Progenitor cell of endocrine pancreas (in vitro differentiated cells): Measurements from ENCODE around the gene SLC35G1. TPM values are rescaled to one million over a fixed set of nuclear protein-coding genes. Genes with fewer than 3 reads are reported as not detected.

Source experiments
- DNase-seq: peaks from one replicate; pipeline ENCODE4 v3.0.0; 2021; ENCODE audit warnings: low spot score; ENCODE audit not compliant: unreplicated experiment
- H3K27ac Mint-ChIP-seq: 2 replicates; pipeline ENCODE4 v1.8.0; 2021; ENCODE audit warnings: mild to moderate bottlenecking, moderate library complexity, mixed read lengths
- H3K27me3 Mint-ChIP-seq: 2 replicates; pipeline ENCODE4 v1.8.0; 2021; ENCODE audit warnings: mixed read lengths
- H3K36me3 Mint-ChIP-seq: 2 replicates; pipeline ENCODE4 v1.8.0; 2022; ENCODE audit warnings: mixed read lengths; ENCODE audit not compliant: insufficient read depth
- H3K4me1 Mint-ChIP-seq: 2 replicates; pipeline ENCODE4 v1.8.0; 2021; ENCODE audit warnings: low read depth, mixed read lengths
- H3K4me3 Mint-ChIP-seq: 2 replicates; pipeline ENCODE4 v1.8.0; 2021; ENCODE audit warnings: low read depth, mild to moderate bottlenecking, moderate library complexity, mixed read lengths
- H3K9me3 Mint-ChIP-seq: 2 replicates; pipeline ENCODE4 v1.8.0; 2021; ENCODE audit warnings: low read depth, mixed read lengths
- total RNA-seq: library from RNA; stranded (reverse); gene quantifications from 2 replicates; pipeline ENCODE4 v1.2.1, GENCODE V29; 2021
- TF ChIP-seq, protein P1 (sequence below): fragments of 200-600 bp; sonication (generic); IDR thresholded peaks from one replicate; pipeline ENCODE4 v1.5.0; 2021; ENCODE audit warnings: antibody characterized with exemption, mild to moderate bottlenecking; ENCODE audit not compliant: unreplicated experiment

The SLC35G1 gene
- total RNA-seq, 1 donor from 2014 or later, result 7.3 TPM

- no peak overlapping the region for H3K27ac Mint-ChIP-seq
- H3K9me3 Mint-ChIP-seq, result peaks cover 3% of the 10 kb centered on the region
- no peaks in the 10 kb centered on the region for H3K27me3 Mint-ChIP-seq
- no peaks in the 10 kb centered on the region for H3K4me1 Mint-ChIP-seq
- TF ChIP-seq, protein P1, sequence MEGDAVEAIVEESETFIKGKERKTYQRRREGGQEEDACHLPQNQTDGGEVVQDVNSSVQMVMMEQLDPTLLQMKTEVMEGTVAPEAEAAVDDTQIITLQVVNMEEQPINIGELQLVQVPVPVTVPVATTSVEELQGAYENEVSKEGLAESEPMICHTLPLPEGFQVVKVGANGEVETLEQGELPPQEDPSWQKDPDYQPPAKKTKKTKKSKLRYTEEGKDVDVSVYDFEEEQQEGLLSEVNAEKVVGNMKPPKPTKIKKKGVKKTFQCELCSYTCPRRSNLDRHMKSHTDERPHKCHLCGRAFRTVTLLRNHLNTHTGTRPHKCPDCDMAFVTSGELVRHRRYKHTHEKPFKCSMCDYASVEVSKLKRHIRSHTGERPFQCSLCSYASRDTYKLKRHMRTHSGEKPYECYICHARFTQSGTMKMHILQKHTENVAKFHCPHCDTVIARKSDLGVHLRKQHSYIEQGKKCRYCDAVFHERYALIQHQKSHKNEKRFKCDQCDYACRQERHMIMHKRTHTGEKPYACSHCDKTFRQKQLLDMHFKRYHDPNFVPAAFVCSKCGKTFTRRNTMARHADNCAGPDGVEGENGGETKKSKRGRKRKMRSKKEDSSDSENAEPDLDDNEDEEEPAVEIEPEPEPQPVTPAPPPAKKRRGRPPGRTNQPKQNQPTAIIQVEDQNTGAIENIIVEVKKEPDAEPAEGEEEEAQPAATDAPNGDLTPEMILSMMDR, result no peak
- no peaks in the 10 kb centered on the region for H3K36me3 Mint-ChIP-seq
- no peak overlapping the region for H3K4me3 Mint-ChIP-seq
- DNase-seq, result no peak
These were observed 32.0 kb upstream of the SLC35G1 start for GRCh38 chr10:93861825-93862224.

- H3K4me3 Mint-ChIP-seq, result no peak overlapping the region
- H3K27me3 Mint-ChIP-seq, result peaks cover 3% of the 10 kb centered on the region
- no peak for DNase-seq
- H3K27ac Mint-ChIP-seq, result no peak overlapping the region
- H3K4me1 Mint-ChIP-seq, result no peaks in the 10 kb centered on the region
- H3K36me3 Mint-ChIP-seq, result no peaks in the 10 kb centered on the region
- H3K9me3 Mint-ChIP-seq, result peaks cover 3% of the 10 kb centered on the region
- TF ChIP-seq, protein P1, result no peak
These were observed 27.9 kb upstream of the SLC35G1 start for GRCh38 chr10:93865794-93866425.

DNA sequence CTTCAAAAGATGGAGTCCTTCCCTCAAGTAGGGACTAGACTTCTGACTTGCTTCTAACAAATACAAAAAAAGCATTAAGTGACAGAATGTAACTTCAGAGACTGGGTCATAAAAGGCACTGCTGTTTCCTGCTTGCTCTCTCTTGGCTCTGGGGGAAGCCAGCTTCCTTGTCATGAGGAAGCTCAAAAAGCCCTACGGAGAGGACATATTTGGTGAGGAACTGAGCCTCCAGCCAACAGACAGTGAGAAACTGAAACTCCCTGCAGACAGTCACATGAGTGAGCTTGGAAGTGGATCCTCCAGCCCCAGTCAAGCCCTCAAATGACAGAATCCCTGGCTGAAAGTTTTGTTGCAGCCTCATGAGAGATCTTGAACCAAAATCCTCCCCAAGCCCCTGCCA lies 26.3 kb upstream of the SLC35G1 start:
- TF ChIP-seq, protein P1, result no peak
- no peak for DNase-seq
- Mint-ChIP-seq H3K9me3 (no peaks in the 10 kb centered on the region), H3K4me3 (no peak overlapping the region), H3K27ac (no peak overlapping the region), H3K27me3 (peaks cover 3% of the 10 kb centered on the region), H3K4me1 (no peaks in the 10 kb centered on the region), H3K36me3 (no peaks in the 10 kb centered on the region)

DNA sequence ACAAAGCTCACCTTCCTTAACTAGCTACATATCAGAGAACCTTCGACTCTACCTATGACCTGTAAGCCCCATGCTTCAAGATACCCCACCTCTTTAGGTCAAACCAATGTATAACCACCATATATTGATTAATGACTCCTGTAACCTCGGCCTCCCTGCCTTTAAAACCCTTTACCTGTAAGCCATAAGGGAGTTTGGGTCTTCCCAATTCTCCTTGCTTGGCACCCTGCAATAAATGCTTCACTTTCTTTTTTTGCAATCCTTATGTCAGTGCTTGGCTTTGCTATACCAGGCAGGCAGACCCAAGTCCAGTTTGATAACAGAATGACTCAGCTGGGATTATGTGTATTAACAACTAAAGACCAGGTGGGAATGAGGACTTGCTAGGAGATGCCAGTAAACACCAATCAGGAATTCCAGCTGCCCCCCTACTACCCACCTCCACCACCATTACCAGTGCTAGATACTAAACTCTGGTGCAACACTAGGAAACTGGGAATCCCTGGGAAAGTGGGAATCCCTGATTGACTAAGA lies 22.0 kb upstream of the SLC35G1 start:
- no peak overlapping the region for H3K4me3 Mint-ChIP-seq
- no peaks in the 10 kb centered on the region for H3K9me3 Mint-ChIP-seq
- no peak overlapping the region for H3K27ac Mint-ChIP-seq
- no peaks in the 10 kb centered on the region for H3K36me3 Mint-ChIP-seq
- H3K4me1 Mint-ChIP-seq, result peaks cover 7% of the 10 kb centered on the region
- TF ChIP-seq, protein P1, result no peak
- H3K27me3 Mint-ChIP-seq, result peaks cover 3% of the 10 kb centered on the region
- DNase-seq, result no peak

- Mint-ChIP-seq H3K27me3 (peaks cover 3% of the 10 kb centered on the region), H3K27ac (no peak overlapping the region), H3K4me1 (peaks cover 7% of the 10 kb centered on the region), H3K4me3 (no peak overlapping the region), H3K9me3 (no peaks in the 10 kb centered on the region), H3K36me3 (no peaks in the 10 kb centered on the region)
- TF ChIP-seq, protein P1, result no peak
- no peak for DNase-seq
These were observed 21.2 kb upstream of the SLC35G1 start for GRCh38 chr10:93872375-93873158.
